Aortic smooth muscle cell (primary cell): Measurements from ENCODE around the gene SLC6A17. TPM values are rescaled to one million over a fixed set of nuclear protein-coding genes. Genes with fewer than 3 reads are reported as not detected.

Experiments
- total RNA-seq: library from RNA; depleted of rRNA; stranded (reverse); fragments of >200 nt; gene quantifications from 2 replicates; pipeline ENCODE4 v1.2.3, GENCODE V29; 2014

The SLC6A17 gene
- 0.37 and 1.6 TPM in 2 replicates for total RNA-seq

DNA sequence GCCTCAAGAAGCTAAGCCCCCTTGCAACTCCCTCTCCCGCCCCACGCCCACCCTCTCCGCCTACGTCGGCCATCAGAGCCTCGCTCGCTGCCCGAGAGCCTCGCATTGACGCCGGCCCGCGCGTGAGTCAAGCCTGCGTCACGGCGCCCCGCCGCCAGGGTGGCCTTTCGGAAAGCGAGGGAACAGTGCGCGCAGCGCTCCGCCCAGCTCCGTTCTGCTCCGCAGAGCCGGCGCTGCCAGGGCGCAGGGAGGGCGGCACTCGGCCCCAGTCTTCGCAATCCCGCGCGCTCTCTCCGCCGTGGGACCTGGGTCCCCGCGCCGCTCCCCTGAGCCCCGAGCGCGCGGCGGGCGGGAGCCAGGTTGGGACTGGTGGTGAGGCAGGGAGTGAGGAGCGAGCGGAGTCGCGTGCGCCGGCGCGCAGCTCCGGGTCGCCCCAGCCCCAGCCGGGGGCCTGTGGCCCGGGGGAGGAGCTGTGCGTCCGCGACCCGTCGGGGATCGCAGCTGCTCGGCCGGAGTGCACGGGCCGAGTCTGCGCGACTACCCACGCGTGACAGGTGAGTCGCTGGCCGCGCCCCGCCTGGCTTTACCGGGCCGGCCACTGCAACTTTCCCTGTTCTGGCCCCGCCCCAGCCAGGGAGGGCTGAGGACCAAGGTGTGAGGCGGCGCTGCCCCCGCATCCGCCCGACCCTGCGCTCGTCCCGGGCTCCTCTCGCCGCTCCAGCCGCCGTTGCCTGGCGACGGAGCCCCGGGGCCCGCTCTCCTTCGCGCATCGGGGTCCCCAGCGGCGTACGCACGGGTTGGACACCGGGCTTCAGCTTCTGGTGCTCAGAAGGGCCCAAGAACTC lies at the start of gene SLC6A17:
Gene SLC6A17 (plus strand): TSS at position 165 of the 845 bp plus-strand sequence. CDS start 16,436 bp downstream, outside the sequence.

DNA sequence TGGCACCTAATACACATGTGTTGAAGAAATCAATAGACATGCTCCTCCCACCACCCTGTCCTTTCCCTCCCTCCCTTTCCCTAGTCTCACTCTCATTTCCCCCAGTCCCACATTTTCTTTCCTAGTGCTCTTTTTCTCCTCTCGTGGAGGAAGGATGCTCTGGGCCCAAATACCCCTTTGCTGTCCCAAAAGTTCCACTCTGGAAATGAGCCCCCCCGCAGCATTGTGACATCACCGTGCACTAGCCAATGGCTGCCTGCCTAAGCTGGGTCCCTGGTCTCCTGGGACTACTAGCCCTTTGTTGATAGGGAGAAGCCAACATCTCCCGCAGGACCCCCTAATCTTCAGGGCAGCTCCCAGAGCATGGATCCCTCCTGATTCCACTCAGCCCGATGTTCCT lies 38.2 kb upstream of the SLC6A17 start, which contains the start of gene UBL4B:
Gene UBL4B (plus strand): TSS at position 301 of the 400 bp plus-strand sequence. CDS start 92 bp downstream, at position 393.

GRCh38 chr1:110209715-110210603 lies 59.7 kb downstream of the SLC6A17 start, which contains the start of gene KCNC4:
KCNC4 (plus strand) TSS chr1:110210314; CDS start chr1:110211500, 1,186 bp downstream.

Other genes with a start within 250 kb of the SLC6A17 start
- 59.9 and 73.9 TPM in 2 replicates for gene CSF1, start 239.6 kb upstream of the SLC6A17 start, total RNA-seq
- 38.9 and 46.9 TPM in 2 replicates for gene AHCYL1, start 165.7 kb upstream of the SLC6A17 start, total RNA-seq
- 47.1 and 47.4 TPM in 2 replicates for gene STRIP1, start 115.9 kb upstream of the SLC6A17 start, total RNA-seq
- not detected in 2 replicates for gene ALX3, start 79.8 kb upstream of the SLC6A17 start, total RNA-seq
- not detected in 2 replicates for gene UBL4B, start 38.1 kb upstream of the SLC6A17 start, total RNA-seq
- gene KCNC4, start 59.8 kb downstream of the SLC6A17 start, total RNA-seq: 1.1 TPM in 2 replicates
- gene RBM15, start 188.9 kb downstream of the SLC6A17 start, total RNA-seq: 24.5 and 37.1 TPM in 2 replicates
- gene SLC16A4, start 240.5 kb downstream of the SLC6A17 start, total RNA-seq: 109 and 150 TPM in 2 replicates